Panc1 (cell line): ENCODE data around the gene GCK.

Source experiments
- CTCF ChIP-seq: fragments of 450-650 bp; IDR thresholded peaks from 2 replicates; pipeline ENCODE4 v1.5.1; 2017; ENCODE audit warnings: mild to moderate bottlenecking
- POLR2AphosphoS5 ChIP-seq: IDR thresholded peaks from 2 replicates; pipeline ENCODE4 v1.6.1; 2012; ENCODE audit warnings: mild to moderate bottlenecking, low read depth, low read length, moderate library complexity
- REST ChIP-seq, 2 experiments: IDR thresholded peaks; 2 replicates each; pipeline ENCODE4 v1.6.1; 2011 to 2012; ENCODE audit warnings: low read depth in 2 of 2, control low read depth in 1 of 2, low read length in 1 of 2, mild to moderate bottlenecking in 1 of 2, moderate library complexity in 1 of 2; ENCODE audit not compliant: insufficient read depth in 1 of 2
- SIN3A ChIP-seq: IDR thresholded peaks from 2 replicates; pipeline ENCODE4 v1.6.1; 2012; ENCODE audit warnings: low read depth, mild to moderate bottlenecking, low read length, moderate library complexity, borderline replicate concordance; ENCODE audit not compliant: insufficient read depth
- TCF7L2 ChIP-seq: IDR thresholded peaks from 2 replicates; pipeline ENCODE4 v1.6.1; 2011; ENCODE audit warnings: mild to moderate bottlenecking, low read depth, low read length, inconsistent platforms

GRCh38 chr7:44107961-44108767 lies 81.1 kb downstream of the GCK start:
- TF ChIP-seq CTCF (no peak), POLR2AphosphoS5 (no peak), REST (IDR thresholded peaks at IDR 0.05; ENCODE audit: insufficient read depth in 1 of 2, low read depth in 2 of 2, low read length in 1 of 2) (no peak), TCF7L2 (no peak), SIN3A (no peak)
